OCI-LY7 (cell line): ENCODE data around the gene ACSL4. TPM values are rescaled to one million over a fixed set of nuclear protein-coding genes. Genes with fewer than 3 reads are reported as not detected.

Experiments
- BruUV-seq: library from RNA; stranded (reverse); fragments of 400-500 nt; replicated peaks from 2 replicates; lab custom pipeline; 2021; lab: Mats Ljungman, UMichigan
- CTCF ChIA-PET: fragments of 300-600 bp; sonication (Branson Sonifier 250); formaldehyde crosslinking; loops from one replicate; lab custom pipeline; 2022; ENCODE audit warnings: antibody characterized with exemption; ENCODE audit not compliant: unreplicated experiment; lab: Charles Lee
- POLR2A ChIA-PET: fragments of 300-600 bp; sonication (Branson Sonifier 250); formaldehyde crosslinking; loops from one replicate; lab custom pipeline; 2022; ENCODE audit warnings: antibody characterized with exemption; lab: Charles Lee
- DNase-seq: peaks from one replicate; pipeline ENCODE4 v3.0.0-alpha.2; 2015; ENCODE audit warnings: low spot score
- H2AFZ ChIP-seq: fragments of 200-600 bp; sonication (generic), shearing (Covaris generic); 2 replicates; pipeline ENCODE4 v1.6.1; 2014; ENCODE audit warnings: mild to moderate bottlenecking, antibody characterized with exemption, low read length, moderate library complexity
- H3K27ac ChIP-seq: fragments of 200-600 bp; sonication (generic); 2 replicates; pipeline ENCODE4 v1.5.1; 2014; ENCODE audit warnings: mixed run types, low read depth, mild to moderate bottlenecking, moderate library complexity, low read length, inconsistent platforms; ENCODE audit not compliant: poor library complexity, severe bottlenecking
- H3K36me3 ChIP-seq: fragments of 200-600 bp; sonication (generic); 2 replicates; pipeline ENCODE4 v1.6.1; 2014; ENCODE audit warnings: mild to moderate bottlenecking, antibody characterized with exemption, low read length, moderate library complexity, mixed read lengths; ENCODE audit not compliant: insufficient read depth
- H3K4me1 ChIP-seq: fragments of 200-600 bp; sonication (generic); 2 replicates; pipeline ENCODE4 v1.5.1; 2014; ENCODE audit warnings: mild to moderate bottlenecking, low read length; ENCODE audit not compliant: insufficient read depth, poor library complexity, severe bottlenecking
- H3K4me2 ChIP-seq: fragments of 200-600 bp; sonication (generic); 2 replicates; pipeline ENCODE4 v1.6.1; 2014; ENCODE audit warnings: mild to moderate bottlenecking, low read length
- H3K4me3 ChIP-seq: fragments of 200-600 bp; sonication (generic); 2 replicates; pipeline ENCODE4 v1.5.1; 2014; ENCODE audit warnings: mild to moderate bottlenecking, low read depth, low read length; ENCODE audit not compliant: poor library complexity, severe bottlenecking
- H3K79me2 ChIP-seq: fragments of 200-600 bp; sonication (generic); 2 replicates; pipeline ENCODE4 v1.6.1; 2016; ENCODE audit warnings: low read depth, mild to moderate bottlenecking, low read length, moderate library complexity, mixed read lengths; ENCODE audit not compliant: insufficient read depth
- H3K9me2 ChIP-seq: fragments of 200-600 bp; sonication (generic); 2 replicates; pipeline ENCODE4 v1.6.1; 2016; ENCODE audit warnings: mild to moderate bottlenecking, low read length, mixed read lengths; ENCODE audit not compliant: insufficient read depth
- H3K9me3 ChIP-seq: fragments of 200-600 bp; sonication (generic); 2 replicates; pipeline ENCODE4 v1.6.1; 2014; ENCODE audit warnings: mild to moderate bottlenecking, mixed run types, low read length, mixed read lengths
- H4K20me1 ChIP-seq: fragments of 200-600 bp; sonication (generic); 2 replicates; pipeline ENCODE4 v1.6.1; 2014; ENCODE audit warnings: mild to moderate bottlenecking, antibody characterized with exemption, low read length, moderate library complexity, mixed read lengths; ENCODE audit not compliant: insufficient read depth
- EZH2phosphoT487 ChIP-seq: fragments of 200-600 bp; sonication (generic); IDR thresholded peaks from 2 replicates; pipeline ENCODE4 v1.6.1; 2018; ENCODE audit warnings: low read depth, borderline replicate concordance, mild to moderate bottlenecking, mixed run types, antibody characterized with exemption, low read length, moderate library complexity, mixed read lengths
- intact Hi-C: fragments of 100-400 bp; cut with micrococcal nuclease; formaldehyde crosslinking; loops from one replicate; pipeline ENCODE4 v1.10.0; 2022; ENCODE audit not compliant: unreplicated experiment
- total RNA-seq, 2 experiments: library from RNA; depleted of rRNA in 1 of 2; stranded (reverse); fragments of >200 nt in 1 of 2; shearing (Covaris generic) in 1 of 2; gene quantifications; 2 replicates each; pipeline ENCODE4 v1.2.3, GENCODE V29; 2014 to 2022
- TF ChIP-seq, protein P1 (sequence below): fragments of 200-600 bp; sonication (generic); conservative IDR thresholded peaks from 2 replicates; pipeline ENCODE4 v1.5.1; 2014; ENCODE audit warnings: mild to moderate bottlenecking, antibody characterized with exemption, low read length, moderate library complexity, mixed read lengths

Gene ACSL4
- total RNA-seq, 2 experiments from 2014 or later: 18.4 to 35.4 TPM

DNA sequence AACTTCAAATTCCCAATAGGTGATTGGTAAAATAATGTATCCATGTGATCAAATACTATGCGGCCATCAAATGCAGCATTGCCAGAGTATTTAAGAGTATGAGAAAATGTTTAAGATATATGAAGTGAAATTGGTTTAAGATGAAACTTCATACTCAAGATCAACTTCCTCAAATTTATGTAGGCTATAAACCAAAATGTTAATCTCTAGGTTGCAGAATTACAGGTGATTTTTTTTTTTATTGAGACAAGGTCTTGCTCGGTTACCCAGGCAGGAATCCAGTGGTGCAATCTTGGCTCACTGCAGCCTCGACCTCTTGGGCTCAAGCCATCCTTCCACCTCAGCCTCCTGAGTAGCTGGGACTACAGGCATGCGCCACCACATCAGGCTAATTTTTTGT lies 25.3 kb downstream of the ACSL4 start:
- ChIA-PET CTCF (no interaction called here), POLR2A (no interaction called here)
- DNase-seq: peak; percentile 2
- Histone ChIP-seq H3K9me3 (no peaks in the 10 kb centered on the region), H3K79me2 (peaks cover 78% of the 10 kb centered on the region; the same call in 1 of the 2 replicates), H3K4me1 (peaks cover 38% of the 10 kb centered on the region), H3K27ac (no peak overlapping the region), H3K36me3 (peaks cover 10% of the 10 kb centered on the region; the same call in 1 of the 2 replicates), H3K4me2 (peak overlapping the region; percentile 26; the same call in 1 of the 2 replicates), H3K4me3 (no peak overlapping the region), H3K9me2 (no peaks in the 10 kb centered on the region), H4K20me1 (no peaks in the 10 kb centered on the region; the same call in 1 of the 2 replicates), H2AFZ (no peak overlapping the region)
- BruUV-seq: no TSS peak
- intact Hi-C loops: no loop called here
- TF ChIP-seq, protein P1, sequence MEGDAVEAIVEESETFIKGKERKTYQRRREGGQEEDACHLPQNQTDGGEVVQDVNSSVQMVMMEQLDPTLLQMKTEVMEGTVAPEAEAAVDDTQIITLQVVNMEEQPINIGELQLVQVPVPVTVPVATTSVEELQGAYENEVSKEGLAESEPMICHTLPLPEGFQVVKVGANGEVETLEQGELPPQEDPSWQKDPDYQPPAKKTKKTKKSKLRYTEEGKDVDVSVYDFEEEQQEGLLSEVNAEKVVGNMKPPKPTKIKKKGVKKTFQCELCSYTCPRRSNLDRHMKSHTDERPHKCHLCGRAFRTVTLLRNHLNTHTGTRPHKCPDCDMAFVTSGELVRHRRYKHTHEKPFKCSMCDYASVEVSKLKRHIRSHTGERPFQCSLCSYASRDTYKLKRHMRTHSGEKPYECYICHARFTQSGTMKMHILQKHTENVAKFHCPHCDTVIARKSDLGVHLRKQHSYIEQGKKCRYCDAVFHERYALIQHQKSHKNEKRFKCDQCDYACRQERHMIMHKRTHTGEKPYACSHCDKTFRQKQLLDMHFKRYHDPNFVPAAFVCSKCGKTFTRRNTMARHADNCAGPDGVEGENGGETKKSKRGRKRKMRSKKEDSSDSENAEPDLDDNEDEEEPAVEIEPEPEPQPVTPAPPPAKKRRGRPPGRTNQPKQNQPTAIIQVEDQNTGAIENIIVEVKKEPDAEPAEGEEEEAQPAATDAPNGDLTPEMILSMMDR: no peak
- no peak for TF ChIP-seq EZH2phosphoT487

DNA sequence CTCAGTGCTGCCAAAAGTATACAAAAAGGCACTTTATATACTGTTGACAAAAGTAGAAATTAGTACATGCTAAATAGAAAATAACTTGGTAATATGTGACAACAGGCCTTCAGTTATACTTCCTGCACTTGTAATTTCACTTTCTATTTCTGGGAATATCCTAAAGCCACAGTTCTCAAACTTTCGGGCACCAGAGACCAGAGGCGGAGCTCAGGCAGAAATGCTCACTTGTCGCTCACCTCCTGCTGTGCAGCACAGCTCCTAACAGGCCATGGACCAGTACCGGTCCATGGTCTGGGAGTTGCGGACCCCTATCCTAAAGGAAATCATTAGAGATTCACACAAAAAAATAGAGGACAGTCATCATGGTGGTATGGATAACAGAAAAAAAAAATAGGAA lies 25.7 kb downstream of the ACSL4 start:
- Histone ChIP-seq H3K4me3 (no peak overlapping the region), H3K9me3 (no peaks in the 10 kb centered on the region), H3K9me2 (no peaks in the 10 kb centered on the region), H3K79me2 (peaks cover 78% of the 10 kb centered on the region; the same call in 1 of the 2 replicates), H3K27ac (no peak overlapping the region), H3K4me2 (peak overlapping the region; percentile 26; the same call in 1 of the 2 replicates), H2AFZ (no peak overlapping the region), H4K20me1 (no peaks in the 10 kb centered on the region; the same call in 1 of the 2 replicates), H3K4me1 (peaks cover 38% of the 10 kb centered on the region), H3K36me3 (peaks cover 10% of the 10 kb centered on the region; the same call in 1 of the 2 replicates)
- CTCF ChIA-PET: no interaction called here
- no peak for DNase-seq
- intact Hi-C loops: no loop called here
- TF ChIP-seq EZH2phosphoT487: no peak
- TF ChIP-seq, protein P1: no peak
- POLR2A ChIA-PET: interaction anchor here (0.6 kb wide), 1 partner anchor 1014 kb away, joined by 3 read pairs; no protein-coding TSS in a partner anchor
- no TSS peak for BruUV-seq

DNA sequence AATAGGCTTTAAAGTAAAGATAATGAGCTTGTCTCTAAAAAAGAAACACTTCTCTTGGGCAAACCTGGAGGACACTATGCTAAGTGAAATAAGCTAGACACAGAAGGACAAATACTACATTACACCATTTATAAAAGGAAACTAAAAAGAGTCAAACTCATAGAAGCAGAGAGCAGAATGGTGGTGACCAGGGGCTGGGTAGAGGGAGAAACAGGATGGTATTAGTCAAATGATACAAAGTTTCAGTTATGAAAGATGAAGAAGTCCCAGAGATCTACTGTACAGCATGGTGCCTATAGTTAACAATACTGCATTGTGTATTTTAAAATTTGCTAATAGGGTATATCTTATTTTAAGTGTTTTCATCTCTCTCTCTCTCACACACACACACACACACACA lies 28.5 kb downstream of the ACSL4 start:
- H3K9me2 ChIP-seq: no peaks in the 10 kb centered on the region
- no TSS peak for BruUV-seq
- H3K36me3 ChIP-seq: peaks cover 10% of the 10 kb centered on the region; the same call in 1 of the 2 replicates
- TF ChIP-seq, protein P1: no peak
- no peak for TF ChIP-seq EZH2phosphoT487
- H2AFZ ChIP-seq: no peak overlapping the region
- no peak for DNase-seq
- no peak overlapping the region for H3K27ac ChIP-seq
- no peak overlapping the region for H3K4me2 ChIP-seq
- POLR2A ChIA-PET: interaction anchor here (0.9 kb wide), 1 partner anchor 9 kb away, joined by 6 read pairs; no protein-coding TSS in a partner anchor
- H3K4me3 ChIP-seq: no peak overlapping the region
- H3K9me3 ChIP-seq: no peaks in the 10 kb centered on the region
- CTCF ChIA-PET: no interaction called here
- peaks cover 54% of the 10 kb centered on the region; the same call in 1 of the 2 replicates for H3K79me2 ChIP-seq
- peaks cover 26% of the 10 kb centered on the region for H3K4me1 ChIP-seq
- intact Hi-C loops: no loop called here
- H4K20me1 ChIP-seq: no peaks in the 10 kb centered on the region
